CD4-positive, alpha-beta T cell treated with Interleukin-6 for 4 hours (primary cell): ENCODE data around the gene SYTL1.

ENCODE experiments used
- DNase-seq: peaks from one replicate; pipeline ENCODE4 v3.0.0-alpha.2; 2020; ENCODE audit warnings: mixed read lengths

Gene SYTL1

DNA sequence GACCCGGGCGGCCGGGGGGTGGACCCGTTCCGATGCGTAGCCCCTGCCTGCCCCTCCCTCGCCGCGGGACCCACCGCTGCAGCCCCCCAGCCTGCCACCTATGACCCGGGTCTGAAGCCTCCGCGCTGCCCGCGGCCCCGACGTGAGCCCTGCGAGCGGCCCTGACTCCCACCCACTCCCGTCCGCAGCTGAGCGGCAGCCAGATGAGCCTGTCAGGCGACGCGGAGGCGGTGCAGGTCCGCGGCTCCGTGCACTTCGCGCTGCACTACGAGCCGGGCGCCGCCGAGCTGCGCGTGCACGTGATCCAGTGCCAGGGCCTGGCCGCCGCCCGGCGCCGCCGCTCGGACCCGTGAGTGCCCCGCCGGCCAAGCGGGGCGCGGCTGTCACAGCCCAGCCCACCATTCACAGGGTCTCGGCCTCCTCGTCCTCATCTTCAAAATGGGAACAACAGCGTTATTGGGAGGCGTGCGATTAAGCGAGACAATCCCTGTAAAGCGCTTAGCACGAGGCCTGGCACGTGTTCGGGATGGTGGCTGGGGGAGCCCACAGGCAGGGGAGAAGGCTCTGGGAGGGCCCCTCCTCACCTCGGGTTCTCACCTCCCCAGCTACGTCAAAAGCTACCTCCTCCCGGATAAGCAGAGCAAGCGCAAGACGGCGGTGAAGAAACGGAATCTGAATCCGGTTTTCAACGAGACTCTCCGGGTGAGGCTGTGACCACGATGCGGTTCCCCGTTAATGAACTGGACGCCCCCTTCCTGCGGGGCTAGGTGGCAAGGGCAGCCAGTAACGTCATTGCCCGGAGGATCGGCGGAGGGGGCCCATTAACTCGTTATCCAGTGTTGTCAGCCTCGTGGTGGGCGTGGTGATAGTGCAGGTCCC is 8.2 kb downstream of the SYTL1 start:
- no peak for DNase-seq

DNA sequence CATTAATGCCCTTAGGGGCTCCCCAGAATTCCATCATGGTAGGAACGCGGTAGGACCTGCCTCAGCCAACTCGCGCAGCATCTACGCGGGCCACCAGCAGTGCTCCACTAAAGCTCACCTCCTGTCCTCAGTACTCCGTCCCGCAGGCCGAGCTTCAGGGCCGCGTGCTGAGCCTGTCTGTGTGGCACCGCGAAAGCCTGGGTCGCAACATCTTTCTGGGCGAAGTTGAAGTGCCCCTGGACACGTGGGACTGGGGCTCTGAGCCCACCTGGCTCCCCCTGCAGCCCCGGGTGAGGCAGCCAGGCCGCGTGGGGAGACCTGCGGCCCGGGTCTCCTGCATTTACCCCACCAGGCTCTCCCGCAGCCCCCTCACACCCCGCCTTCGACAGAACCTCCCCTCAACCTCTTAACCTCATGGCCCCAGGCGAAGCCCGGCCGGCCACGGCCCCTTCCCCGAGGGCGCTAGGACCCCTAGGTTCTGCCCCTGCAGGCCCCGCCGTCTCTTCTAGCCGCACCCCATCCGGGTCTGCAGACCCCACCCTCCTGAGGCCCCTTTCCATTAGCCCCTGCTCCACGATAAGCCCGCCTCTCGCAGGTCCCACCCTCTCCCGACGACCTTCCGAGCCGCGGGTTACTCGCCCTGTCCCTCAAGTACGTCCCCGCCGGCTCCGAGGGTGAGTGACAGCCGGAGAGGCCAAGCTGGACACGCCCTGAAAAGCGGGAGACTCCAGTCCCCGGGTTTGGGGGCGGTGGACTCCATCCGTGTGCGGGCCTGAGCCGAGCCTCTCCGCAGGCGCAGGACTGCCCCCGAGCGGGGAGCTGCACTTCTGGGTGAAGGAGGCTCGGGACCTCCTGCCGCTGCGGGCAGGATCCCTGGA is 9.1 kb downstream of the SYTL1 start:
- DNase-seq: peak; percentile 1

DNA sequence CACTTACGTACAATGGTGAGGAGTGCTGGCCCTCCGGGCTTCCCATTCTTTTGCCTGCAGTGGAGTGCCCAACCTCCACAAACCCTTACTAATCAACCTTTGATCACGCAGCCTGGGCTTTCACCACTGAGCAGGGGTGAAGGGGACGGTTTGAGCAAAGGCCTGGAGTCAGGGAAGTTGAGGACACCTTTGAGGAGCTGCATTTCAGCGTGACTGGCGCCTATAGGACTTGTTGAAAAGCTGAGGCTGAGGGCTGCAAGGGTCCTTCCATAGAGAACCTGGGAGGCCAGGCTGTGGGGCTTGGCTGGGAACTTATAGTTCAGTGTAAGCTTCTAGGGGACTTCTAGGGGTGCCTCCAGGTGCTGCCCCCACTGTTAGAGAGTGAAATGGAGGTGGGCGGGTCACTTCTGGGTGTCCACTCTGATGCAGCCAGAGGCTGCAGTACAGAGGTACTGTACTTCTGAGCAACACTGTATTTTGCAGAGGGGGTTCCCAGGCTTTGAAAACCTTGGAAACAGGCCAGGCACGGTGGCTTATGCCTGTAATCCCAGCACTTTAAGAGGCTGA is 9.8 kb downstream of the SYTL1 start:
- DNase-seq: peak; percentile 1

DNA sequence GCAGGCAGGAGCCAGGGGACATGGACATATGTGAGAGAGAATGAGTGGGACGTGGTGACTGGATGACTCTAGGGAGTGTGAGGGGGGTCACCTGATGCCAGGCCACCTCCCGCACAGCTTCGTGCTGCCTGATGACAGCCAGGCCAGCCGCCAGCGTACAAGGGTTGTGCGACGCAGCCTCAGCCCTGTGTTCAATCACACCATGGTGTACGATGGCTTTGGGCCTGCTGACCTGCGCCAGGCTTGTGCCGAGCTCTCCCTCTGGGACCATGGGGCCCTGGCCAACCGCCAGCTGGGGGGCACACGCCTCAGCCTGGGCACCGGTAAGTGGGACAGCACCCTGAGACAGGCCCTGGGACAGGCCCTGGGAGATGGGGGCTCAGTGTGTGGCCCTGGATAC is 11.3 kb downstream of the SYTL1 start:
- no peak for DNase-seq

DNA sequence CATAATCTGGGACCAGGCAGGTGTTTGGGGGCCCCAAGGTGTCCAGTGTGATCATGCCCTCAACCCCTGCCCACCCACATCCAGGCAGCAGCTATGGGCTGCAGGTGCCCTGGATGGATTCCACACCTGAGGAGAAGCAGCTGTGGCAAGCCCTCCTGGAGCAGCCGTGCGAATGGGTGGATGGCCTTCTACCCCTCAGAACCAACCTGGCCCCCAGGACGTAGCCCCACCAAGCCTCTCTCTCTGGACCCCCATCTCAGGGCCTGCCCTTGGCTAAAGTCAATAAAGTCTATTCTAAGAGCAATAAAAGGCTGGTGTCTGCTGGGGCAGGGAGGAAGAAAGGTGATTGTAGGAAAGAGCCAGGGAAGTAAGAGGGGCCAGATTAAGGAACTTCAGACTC is 11.8 kb downstream of the SYTL1 start:
- no peak for DNase-seq

DNA sequence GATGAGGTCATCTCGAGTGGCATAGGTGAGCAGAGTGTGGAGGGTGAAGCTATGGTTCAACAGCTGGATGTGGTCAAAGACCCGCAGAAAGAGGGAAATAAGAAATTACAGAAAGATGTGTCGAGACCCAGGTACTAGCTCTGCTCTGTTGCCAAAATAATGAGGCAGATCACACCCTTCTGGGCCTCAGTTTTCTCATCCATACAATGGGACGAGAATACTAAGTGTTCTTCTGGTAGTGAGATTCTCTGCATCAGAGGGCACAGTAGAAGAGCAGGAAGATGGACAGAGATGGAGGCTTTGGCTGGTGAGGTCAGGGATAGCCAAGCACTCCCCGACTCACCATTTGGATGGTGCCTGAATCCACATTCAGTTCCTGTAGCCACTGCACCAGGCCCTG is 13.9 kb downstream of the SYTL1 start:
- DNase-seq: peak; percentile 1

DNA sequence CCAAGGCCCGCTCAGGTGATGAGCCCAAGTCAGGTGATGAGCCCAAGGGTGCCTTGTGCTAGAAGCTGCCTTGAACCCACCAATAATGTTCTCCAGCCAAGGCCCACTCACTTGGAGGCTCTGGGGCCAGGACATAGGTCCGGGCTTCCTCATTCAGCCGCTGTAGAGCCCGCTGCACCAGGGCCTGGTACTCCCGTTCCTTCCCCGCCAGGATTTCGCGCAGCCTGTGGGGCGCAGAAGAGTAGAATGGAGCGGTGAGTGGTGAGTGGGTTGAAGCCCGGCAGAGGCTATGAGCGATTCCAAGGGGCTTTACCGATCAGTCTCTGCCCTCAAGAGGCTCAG is 14.4 kb downstream of the SYTL1 start:
- DNase-seq: no peak

DNA sequence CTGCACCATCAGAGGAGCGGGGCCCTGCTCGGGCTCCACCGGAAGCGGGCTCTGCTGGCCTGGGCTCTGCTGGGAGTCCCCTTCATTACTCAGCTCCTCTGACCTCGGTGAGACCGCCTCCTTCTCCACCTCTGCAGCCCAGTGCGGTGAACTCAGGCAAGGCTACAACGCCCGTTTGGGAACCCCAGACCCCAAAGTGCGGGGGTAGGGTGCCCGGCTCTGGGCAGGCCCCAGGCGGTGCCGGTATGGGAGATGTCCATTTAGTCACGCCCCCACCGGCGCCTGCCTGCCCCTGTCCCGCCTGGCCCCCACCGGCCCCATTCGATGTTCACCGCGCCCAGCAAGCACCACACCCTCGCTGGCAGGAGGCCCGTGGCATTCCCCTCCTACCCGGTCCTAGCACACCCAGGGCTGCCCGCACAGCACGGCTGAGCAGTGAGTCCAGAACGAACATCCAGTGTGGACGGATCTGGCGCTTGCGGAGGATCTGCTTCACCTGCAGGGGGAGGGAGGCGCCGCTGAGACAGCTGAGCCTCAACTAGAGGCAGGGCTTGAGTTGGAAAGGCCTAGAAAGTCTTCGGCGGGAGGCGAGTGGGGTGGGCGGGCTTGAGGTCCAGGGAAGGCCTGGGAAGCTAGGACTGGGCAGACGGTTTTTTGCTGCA is 14.9 kb downstream of the SYTL1 start:
- DNase-seq: peak; percentile 71

DNA sequence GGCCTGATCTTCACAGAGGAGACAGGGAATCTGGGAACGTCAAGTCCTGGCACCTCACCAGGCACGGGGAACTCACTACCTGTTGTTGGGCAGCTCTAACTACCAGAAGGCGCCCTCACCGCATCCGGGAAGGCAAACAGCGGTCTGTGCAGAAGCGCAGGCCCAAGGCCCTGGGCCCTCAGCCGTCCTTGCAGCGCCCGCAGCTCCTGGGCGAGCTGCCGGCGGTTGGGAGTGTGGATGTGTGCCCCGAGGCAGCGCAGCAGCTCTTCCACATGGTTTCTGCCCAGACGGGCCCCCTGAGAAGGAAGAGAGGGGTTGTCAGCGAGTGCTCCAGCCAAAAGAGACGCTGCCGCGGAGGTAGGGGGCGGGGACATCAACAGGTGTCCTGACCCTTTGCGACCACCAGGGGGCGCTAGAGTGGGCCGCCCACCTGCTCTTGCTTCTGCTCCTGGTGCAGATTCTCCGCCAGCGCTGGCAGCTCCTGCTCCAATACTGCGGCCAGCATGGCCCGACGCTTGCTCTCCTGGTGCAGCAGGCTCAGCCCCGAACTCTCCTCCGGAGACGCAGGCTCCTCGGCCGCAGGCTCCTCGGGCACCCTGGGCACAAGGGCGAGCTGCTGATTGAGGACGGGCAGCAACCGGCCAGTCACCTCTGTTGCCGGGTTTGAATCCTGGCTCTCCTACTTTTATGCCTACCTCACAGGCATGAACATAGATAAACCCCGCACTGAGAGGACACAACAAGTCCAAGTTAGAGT is 15.6 kb downstream of the SYTL1 start:
- DNase-seq: peak; percentile 84

DNA sequence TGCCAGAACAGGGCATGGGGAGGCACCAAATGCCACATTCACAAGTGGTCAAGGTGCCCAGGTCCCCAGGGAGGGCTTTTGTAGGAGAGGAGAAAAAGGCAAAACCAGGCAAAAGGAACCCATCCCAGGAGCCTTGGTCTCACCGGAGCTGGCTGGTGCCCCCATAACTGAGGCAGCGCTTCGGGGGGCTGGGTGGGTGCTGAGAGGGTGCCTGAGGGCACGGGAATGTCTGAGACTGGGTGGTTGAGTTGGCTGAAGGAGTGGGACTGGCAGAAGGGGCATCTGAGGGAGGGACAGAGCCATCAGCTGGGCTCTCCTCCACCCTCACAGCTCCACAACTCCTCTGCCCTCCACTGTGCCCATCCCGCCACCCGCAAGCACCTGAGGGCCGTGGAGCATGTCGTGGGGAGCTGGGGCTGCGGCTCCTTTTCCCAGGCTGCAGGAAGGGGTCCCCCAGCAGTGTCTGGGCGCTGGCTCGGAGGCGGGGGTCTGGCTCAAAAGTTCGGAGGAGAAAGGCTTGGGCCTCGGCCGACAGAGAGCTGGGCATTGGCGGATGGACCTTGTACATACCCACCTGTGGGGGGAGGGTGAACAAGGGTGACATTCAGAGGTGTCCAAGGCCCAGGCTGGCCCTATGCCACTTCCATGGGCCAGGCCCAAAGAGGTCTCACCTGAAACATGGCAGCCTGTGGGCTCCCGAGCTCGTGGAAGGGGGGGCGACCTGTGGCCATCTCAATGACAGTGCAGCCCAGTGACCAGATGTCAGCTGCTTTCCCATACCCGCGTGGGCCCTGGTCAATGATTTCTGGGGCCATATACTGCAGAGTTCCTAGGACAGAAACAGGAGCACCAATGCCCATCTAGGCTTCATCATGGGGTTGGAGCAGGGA is 16.5 kb downstream of the SYTL1 start:
- DNase-seq: no peak

DNA sequence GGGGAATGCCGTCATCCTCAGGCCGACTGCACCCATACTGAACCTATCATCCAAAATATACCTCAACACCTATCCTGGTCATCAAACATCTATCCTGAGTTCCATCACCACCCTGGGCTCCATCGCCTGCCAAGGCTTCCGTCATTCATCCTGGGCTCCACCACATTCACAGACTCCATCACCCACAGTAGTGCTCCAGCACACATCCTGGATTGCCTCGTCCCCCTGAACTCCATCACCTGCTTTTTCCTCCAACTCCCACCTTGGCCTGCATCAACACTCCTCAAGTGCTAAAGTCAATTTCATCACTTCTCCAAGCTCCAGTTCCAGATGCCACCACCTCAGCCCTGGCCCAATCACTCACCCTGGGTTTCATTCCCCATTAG is 17.1 kb downstream of the SYTL1 start:
- no peak for DNase-seq

DNA sequence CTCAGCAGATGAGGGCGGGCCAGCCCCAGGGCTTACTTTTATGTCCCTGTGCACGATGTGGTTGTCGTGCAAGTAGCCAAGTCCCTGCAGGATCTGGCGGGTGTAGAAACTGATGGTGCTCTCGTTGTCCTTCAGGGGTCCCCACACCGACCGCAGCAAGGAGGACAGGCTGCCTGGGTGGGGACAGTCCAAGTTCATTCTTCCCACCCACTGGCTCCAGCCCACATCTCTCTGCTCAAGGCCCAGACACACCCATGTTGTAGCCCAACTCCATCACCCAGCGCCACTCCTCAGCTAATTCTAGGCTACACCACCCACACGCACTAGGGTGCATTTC is 18.0 kb downstream of the SYTL1 start:
- no peak for DNase-seq

DNA sequence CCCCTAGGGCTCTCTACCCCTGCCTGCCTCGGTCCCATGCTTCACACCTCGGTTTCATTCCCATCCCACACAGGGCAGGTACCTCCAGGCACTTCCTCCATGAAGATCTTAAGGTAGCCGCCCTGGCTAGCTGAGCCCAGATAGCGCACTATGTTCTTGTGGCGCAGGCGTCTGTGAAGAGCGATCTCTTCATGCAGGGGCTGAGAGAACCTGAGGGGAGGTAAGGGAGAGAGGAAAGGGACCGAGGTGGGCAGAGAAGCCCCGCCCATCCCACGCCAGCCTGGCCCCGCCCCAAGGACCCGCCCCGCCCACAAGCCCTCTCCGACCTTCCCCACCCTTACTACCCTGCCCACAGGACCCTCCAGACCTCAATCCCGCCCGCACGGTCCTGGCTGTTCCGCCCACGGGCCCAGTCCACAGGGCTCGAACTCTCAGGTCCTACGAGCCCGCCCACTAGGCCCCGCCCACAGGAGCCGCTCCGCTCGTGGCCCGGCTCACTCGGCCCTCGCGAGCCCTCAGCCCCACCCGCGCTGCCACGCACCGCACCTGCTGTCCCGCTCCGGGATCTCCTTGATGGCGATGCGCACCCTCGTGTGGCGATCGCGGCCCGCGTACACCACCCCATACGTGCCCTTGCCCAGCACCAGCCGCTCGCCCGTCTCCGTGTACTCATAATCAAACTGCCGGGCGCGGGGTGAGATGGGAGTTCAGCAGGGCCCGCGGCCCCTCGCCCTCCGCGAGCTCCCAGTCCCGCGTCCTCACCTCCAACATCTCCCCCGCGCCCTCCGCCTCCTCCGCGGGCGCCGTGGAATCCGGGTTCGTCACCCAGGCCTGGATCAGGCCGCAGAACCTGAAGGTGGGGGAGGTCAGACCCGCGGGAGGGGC is 18.6 kb downstream of the SYTL1 start:
- DNase-seq: peak; percentile 71

DNA sequence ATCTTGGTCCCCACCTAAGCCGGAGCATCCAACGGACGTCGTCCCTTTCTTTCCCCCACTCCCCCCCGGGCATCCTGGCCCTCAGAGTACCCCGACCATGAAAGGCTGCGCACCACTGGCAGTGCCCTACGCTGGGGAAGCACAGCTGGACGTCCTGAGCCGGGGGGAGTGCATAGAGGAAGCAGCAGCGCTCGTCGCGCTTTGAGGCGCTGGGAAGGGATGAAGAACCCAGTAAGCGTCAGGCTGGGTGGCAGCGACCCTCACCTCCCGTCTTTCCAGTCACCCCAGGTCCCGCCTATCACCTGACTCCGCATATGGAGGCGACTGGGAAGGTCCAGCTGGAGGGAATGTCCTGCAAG is 19.2 kb downstream of the SYTL1 start:
- no peak for DNase-seq

DNA sequence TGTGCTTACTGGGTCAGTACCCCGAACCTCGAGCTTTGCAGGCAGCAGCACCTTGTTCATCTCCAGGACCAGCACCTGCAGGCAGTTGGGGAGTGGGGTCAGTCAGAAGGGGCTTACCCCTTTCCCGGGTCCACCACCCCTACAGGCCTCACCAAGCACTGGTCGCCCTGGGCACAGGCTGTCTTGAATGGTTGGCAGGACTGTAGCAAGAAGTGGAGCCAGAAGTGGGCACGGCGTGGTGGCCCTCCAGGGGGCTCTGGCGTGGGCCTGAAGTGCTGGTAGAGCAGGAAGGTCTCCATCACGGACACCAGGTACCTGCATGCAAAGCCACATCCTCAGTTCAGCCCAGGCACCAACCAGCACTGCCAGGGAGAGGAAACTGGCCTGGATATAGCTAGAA is 19.7 kb downstream of the SYTL1 start:
- DNase-seq: no peak

DNA sequence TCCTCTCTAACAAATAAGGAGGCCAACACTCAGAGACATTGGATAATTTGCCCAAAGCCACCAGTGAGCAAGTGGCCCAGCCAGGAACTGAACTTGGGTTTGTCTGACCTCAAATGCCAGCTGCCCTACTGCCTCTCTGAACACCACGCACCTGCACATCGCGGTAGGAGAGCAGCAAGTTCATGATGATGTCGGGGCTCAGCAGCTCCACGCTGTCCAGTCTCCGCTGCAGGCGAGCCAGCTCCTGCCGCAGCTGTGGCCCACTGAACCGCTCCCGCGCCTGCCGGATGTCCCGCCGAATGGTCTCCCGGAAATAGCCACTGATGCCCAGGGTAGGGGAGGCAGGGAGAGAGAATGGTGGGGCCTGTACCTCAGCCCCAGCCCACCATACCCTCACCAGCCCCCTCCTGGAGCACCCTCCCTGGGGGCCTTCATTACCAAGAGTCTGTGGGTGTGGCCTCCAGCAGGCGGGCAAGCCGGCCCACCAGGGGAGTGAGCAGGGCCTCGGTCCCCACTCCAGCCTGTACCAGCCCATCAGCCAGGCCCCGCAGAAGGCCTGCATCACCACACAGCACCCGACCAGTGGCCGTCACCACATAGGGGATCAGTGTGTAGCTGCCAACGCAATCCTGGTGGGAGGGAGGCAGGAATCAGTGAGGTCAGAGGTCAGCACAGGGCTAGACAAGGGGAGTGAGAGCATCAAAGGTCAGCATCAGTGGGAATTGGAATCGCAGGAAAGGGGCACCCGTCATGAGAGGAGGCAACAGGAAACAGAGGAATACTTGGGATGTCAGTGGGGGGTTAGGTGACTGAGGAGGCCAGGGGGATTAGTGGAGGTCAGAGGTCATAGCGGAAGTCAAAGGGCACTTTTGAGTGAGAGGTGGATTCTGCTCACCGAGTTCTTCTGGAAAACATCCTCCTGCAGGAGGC is 22.2 kb downstream of the SYTL1 start:
- no peak for DNase-seq

DNA sequence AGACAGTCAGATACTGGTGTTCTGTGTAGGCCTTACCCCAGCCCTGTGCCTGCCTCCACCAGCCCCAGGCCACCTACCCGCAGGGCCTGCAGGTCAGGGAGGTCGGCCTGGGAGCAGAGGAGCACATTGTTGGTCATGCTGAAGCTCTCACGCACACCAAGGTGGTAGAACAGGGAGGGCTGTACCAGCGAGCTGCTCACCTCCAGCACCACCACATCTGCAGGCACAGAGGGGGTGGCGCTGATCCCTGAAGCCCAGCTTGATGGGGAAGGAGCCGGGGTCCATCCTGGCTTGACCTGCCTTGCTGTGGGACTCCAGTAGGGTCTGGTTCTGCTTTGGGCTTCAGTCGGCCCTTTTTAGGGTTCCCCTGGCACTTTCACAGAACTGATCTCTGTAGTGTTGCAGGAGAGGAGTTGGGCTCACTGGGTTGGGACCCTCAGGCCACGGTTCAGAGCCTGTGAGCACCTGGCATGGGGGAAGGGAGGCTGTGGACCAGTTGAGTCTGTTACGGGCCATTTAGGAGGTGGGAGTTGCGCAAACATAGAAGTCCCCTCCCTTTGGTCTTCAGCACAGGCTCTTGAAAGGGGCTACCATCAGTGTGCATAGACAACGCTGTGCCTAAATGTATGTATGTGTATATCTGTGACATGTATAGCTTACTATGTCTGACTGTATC is 23.0 kb downstream of the SYTL1 start:
- no peak for DNase-seq

DNA sequence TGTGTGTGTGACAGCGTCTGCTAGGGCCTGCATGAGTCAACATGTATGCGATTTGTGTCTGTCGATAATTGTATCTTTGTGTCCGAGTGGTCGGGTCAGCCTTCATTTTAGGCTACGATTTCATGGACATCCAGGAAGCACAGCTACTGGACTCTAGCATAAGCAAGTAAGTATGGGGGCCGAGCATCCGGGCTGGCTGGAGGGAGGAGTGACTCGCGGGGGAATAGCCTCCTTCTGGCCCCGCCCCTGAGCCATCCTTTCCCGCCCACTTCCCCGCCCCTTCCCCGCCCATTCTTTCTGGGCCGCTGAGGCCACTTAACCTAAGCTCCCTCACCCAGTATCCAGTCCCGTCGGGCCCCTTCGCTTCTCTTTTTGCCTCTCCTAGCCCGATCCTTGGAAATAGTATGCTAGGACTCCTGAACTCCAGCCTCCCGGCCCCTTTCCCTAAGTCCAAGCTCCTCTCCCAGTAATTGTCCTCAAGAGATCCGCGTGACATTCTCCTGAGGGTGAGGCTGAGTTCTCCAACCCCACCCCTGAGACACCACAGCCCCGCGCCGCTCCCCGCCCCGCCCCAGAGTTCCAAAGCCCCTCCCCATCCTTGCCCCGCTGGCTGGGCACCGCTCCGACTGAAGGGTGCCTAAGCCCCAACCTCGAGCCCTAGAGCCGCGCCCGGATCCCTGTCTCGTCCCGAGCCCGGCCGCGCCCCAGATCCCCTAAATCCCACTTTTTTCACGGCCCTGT is 23.7 kb downstream of the SYTL1 start:
- peak; percentile 85 for DNase-seq
